Mononuclear cell (primary cell): ENCODE results near the gene BBX. TPM values are rescaled to one million over a fixed set of nuclear protein-coding genes. Genes with fewer than 3 reads are reported as not detected.

Source experiments
- H3K27me3 ChIP-seq: 2 replicates; pipeline ENCODE4 v1.6.0; 2011; ENCODE audit warnings: low read length, control low read depth; ENCODE audit not compliant: insufficient read depth
- H3K4me1 ChIP-seq: 2 replicates; pipeline ENCODE4 v1.5.1; 2011; ENCODE audit warnings: mild to moderate bottlenecking, low read length, control low read depth; ENCODE audit not compliant: insufficient read depth
- H3K4me3 ChIP-seq: 2 replicates; pipeline ENCODE4 v1.5.1; 2011; ENCODE audit warnings: mild to moderate bottlenecking, low read length, moderate library complexity
- H3K9me3 ChIP-seq: 2 replicates; pipeline ENCODE4 v1.5.1; 2011; ENCODE audit warnings: low read depth, mild to moderate bottlenecking, control low read depth, low read length
- total RNA-seq: library from RNA; depleted of rRNA; stranded (reverse); fragments of >200 nt; gene quantifications from one replicate; pipeline ENCODE4 v1.2.3, GENCODE V29; 2012

The BBX gene
- total RNA-seq, 1 donor = 126 TPM

DNA sequence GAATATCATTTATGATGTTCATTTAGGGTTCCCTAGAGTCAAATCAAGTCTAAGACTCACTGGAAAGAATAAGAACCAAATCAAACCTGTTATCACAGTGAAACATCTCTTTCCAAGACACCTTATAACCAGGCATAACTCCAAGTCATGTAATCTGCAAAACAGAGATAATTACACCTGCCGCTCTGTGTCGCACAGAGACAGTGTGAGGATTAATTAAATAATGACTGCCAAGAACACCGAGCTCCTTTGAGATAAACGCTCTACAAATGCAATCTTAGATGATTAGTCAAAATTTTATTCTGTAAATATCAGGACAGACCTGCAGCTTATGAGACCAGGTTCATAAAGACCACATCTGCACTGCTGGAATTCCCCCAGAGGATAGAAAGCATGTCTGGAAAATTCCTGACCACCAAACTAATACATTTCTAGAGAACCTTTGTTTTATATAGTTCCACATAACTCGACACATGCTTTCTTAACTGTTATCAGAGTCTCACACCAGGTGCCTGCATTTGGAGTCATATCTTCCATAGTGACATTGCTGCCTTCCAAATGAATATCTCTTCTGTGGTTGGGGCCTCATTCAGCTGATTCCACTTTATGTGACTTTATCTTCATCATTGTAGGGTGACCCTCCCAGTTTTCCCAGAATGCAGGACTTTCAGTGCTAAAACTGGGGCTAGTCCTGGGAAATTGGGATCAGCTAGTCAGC is 315.3 kb downstream of the BBX start:
- no peaks in the 10 kb centered on the region for H3K27me3 ChIP-seq
- no peaks in the 10 kb centered on the region for H3K9me3 ChIP-seq
- no peaks in the 10 kb centered on the region for H3K4me1 ChIP-seq
- no peak overlapping the region for H3K4me3 ChIP-seq

GRCh38 chr3:107841831-107842230 is 319.1 kb downstream of the BBX start:
- Histone ChIP-seq H3K9me3 (no peaks in the 10 kb centered on the region), H3K4me1 (no peaks in the 10 kb centered on the region)

GRCh38 chr3:107842940-107843339 is 320.2 kb downstream of the BBX start:
- no peak overlapping the region for H3K4me3 ChIP-seq
- H3K9me3 ChIP-seq = no peaks in the 10 kb centered on the region
- no peaks in the 10 kb centered on the region for H3K27me3 ChIP-seq
- no peaks in the 10 kb centered on the region for H3K4me1 ChIP-seq

More at GRCh38 chr3:107841831-107842230, 319.1 kb downstream of the BBX start:
- H3K27me3 ChIP-seq = no peaks in the 10 kb centered on the region
- H3K4me3 ChIP-seq = no peak overlapping the region

DNA sequence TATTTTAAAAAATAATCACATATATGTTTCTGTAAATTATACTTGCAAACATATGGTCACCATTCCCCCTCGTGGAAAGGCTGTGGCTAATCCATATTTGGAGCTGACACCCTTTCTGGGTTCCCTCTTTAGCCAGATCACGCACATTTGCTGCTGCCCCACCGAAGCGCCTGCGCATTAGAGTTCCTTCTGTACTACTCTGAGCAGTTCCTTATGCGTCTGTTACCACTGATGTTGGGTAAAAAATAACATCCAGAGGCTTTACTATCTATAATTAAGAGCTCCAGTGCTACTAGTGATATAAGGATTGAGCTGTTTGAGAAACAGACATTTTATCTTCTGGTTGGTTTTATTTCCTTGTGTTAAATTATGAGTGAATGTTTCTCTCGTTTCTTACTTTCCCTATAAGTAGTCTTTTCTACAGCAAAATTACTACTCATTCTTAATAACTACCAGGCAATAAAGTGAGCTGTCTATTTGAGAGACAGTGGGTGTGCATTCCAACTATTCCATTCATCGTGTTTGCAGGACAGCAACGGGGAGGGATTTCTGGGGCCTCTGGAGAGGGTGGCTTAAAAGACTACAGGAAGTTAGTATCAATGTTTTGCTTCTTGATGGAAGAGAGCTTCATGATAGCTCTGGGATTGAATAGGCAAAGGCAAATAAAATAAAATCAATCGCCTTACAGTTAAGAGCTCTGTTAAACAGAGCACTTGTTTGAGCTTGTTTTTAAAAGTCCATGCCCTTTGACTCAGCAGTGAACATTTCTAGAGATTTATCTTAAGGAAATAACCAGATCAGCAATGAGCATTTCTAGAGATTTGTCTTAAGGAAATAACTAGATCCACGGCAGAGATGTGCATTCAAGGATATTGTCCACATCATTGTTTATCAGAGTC is 322.9 kb downstream of the BBX start:
- H3K27me3 ChIP-seq = no peaks in the 10 kb centered on the region
- H3K9me3 ChIP-seq = no peaks in the 10 kb centered on the region
- H3K4me1 ChIP-seq = no peaks in the 10 kb centered on the region
- H3K4me3 ChIP-seq = no peak overlapping the region

GRCh38 chr3:107846279-107846852 is 323.6 kb downstream of the BBX start:
- Histone ChIP-seq H3K4me3 (no peak overlapping the region), H3K27me3 (no peaks in the 10 kb centered on the region), H3K4me1 (no peaks in the 10 kb centered on the region), H3K9me3 (no peaks in the 10 kb centered on the region)

DNA sequence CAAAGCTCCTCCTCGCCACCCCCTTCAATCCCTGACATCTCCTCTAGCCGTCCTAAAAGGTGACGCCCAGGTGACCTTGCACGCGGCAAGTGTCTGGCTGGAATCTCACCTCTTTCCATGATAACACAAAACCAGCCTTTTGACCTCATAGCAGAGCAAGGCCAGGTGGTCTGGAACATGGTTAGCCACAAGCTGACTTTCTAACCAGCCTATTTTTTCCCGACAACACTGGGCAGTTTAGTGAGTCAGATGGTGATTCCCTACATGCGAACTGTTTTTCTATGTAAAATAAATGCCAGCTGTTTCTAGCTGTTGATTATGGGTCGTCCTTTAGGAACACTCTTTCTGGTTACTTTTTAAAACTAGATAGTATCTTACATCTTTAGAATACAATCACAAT is 325.0 kb downstream of the BBX start:
- no peaks in the 10 kb centered on the region for H3K9me3 ChIP-seq
- no peaks in the 10 kb centered on the region for H3K27me3 ChIP-seq
- H3K4me1 ChIP-seq = no peaks in the 10 kb centered on the region
- H3K4me3 ChIP-seq = no peak overlapping the region

GRCh38 chr3:107848351-107848915 is 325.7 kb downstream of the BBX start:
- no peak overlapping the region for H3K4me3 ChIP-seq
- no peaks in the 10 kb centered on the region for H3K9me3 ChIP-seq
- no peaks in the 10 kb centered on the region for H3K4me1 ChIP-seq
- H3K27me3 ChIP-seq = no peaks in the 10 kb centered on the region

DNA sequence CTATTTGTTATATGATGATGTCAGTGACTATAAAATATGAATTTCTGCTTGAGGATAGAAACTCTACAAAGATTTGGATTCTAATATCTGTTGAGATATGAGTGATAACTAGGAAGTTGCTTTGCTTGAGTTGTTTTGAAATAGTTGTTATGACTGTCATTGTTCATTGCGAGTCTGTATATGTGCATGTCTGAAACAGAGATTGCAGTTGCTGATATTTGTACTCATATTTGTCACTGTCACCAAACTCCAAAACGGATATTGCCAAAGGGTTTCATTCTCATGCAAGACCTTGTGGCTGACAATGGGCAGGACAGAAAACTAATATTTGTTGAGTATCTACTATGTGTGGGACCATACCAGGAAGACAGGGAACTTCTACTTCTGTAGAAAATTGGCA is 327.9 kb downstream of the BBX start:
- Histone ChIP-seq H3K27me3 (no peaks in the 10 kb centered on the region), H3K9me3 (no peaks in the 10 kb centered on the region), H3K4me1 (no peaks in the 10 kb centered on the region), H3K4me3 (no peak overlapping the region)

DNA sequence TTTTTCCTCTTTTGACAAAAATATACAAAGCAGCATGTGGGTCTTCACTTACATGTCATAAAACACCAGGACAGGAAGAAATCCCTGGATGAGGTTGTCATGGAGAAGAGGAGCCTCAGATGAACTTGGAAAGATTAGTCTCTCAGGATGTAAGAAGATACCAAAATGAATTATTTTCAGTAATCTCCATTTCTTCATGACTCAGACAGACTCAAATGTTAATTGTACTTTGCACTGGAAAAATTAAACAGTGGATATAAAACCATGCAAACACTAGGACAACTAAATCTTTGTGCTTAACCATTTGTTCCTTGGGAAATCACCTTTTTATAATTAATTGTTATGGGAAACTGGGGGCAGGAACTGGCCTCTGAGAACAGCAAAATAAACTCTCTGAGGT is 331.1 kb downstream of the BBX start:
- H3K4me1 ChIP-seq = no peaks in the 10 kb centered on the region
- no peaks in the 10 kb centered on the region for H3K9me3 ChIP-seq
- H3K4me3 ChIP-seq = no peak overlapping the region
- no peaks in the 10 kb centered on the region for H3K27me3 ChIP-seq

DNA sequence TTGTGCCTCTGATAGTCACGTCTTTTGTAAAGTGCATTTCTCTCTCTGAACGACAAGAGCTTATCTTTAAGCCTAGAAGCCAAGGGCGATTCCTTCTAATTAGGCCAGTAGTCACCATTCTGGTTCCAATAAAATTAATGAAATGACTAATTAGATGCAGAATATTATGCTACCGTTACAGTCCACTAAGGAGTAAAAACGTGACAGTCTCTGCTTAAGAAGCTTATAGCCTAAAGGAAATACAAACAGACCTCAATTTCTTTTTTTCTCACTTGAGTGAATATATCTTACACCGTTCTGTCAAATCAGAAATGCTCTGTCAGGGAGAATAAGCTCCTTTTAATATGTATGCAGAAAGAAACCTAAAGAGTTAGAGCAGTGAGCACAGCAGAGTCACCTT is 332.0 kb downstream of the BBX start:
- no peaks in the 10 kb centered on the region for H3K4me1 ChIP-seq
- H3K4me3 ChIP-seq = no peak overlapping the region
- no peaks in the 10 kb centered on the region for H3K27me3 ChIP-seq
- H3K9me3 ChIP-seq = no peaks in the 10 kb centered on the region

- H3K27me3 ChIP-seq = no peaks in the 10 kb centered on the region
- H3K9me3 ChIP-seq = no peaks in the 10 kb centered on the region
- no peaks in the 10 kb centered on the region for H3K4me1 ChIP-seq
- H3K4me3 ChIP-seq = no peak overlapping the region
Measured at GRCh38 chr3:107855710-107856109, 332.9 kb downstream of the BBX start.

- Histone ChIP-seq H3K27me3 (no peaks in the 10 kb centered on the region), H3K4me3 (no peak overlapping the region), H3K9me3 (no peaks in the 10 kb centered on the region), H3K4me1 (no peaks in the 10 kb centered on the region)
Measured at GRCh38 chr3:107857854-107858253, 335.1 kb downstream of the BBX start.

DNA sequence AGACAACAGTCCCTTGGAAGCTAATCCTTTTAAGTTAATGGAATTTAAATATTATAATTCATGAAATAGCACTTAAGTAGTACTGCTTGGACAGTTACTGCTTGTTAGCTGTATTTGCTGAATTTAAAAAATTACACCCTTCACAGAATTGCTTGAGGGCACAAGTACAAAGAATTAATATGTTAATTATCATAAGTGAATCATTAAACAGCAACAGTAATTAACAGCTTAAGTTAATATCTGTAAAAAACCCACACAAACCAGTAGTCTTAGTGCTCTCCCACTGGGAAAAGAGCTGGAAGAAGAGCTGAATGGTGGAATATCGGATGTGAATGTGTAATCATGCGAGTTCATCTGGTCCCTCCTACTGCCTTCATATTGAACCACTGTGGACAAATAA is 336.1 kb downstream of the BBX start:
- no peaks in the 10 kb centered on the region for H3K27me3 ChIP-seq
- no peak overlapping the region for H3K4me3 ChIP-seq
- no peaks in the 10 kb centered on the region for H3K9me3 ChIP-seq
- no peaks in the 10 kb centered on the region for H3K4me1 ChIP-seq
